CD4-positive, CD25-positive, alpha-beta regulatory T cell (primary cell): ENCODE measurements around the gene TGM5. TPM values are rescaled to one million over a fixed set of nuclear protein-coding genes. Genes with fewer than 3 reads are reported as not detected.

ENCODE experiments used
- ATAC-seq, 2 donors: fragments of 150-1000 bp; cut with Tn5 transposase; one replicate each; pipeline ENCODE4 v1.10.0; 2021; ENCODE audit warnings: low read depth in 2 of 2, moderate number of reproducible peaks in 2 of 2, moderate library complexity in 1 of 2
- DNase-seq, 3 donors: peaks; one replicate each; pipeline versions ENCODE4 v3.0.0 to v3.0.0-alpha.2; 2012 to 2022; ENCODE audit warnings: mixed read lengths in 1 of 3
- H3K27ac ChIP-seq: one replicate; pipeline ENCODE4 v1.7.0; 2013; ENCODE audit warnings: mild to moderate bottlenecking, low read length; ENCODE audit not compliant: insufficient read depth, poor library complexity, severe bottlenecking
- H3K27me3 ChIP-seq: one replicate; pipeline ENCODE4 v1.7.0; 2013; ENCODE audit warnings: low read length; ENCODE audit not compliant: control insufficient read depth, insufficient read depth
- H3K36me3 ChIP-seq: one replicate; pipeline ENCODE4 v1.7.0; 2013; ENCODE audit warnings: mild to moderate bottlenecking, low read length, moderate library complexity; ENCODE audit not compliant: control insufficient read depth, insufficient read depth
- H3K4me1 ChIP-seq: 2 replicates; pipeline ENCODE4 v1.7.0; 2013; ENCODE audit warnings: mild to moderate bottlenecking, low read length; ENCODE audit not compliant: insufficient read depth, control insufficient read depth, poor library complexity, severe bottlenecking
- H3K4me3 ChIP-seq: one replicate; pipeline ENCODE4 v1.7.0; 2013; ENCODE audit warnings: low read depth, mild to moderate bottlenecking, low read length, moderate library complexity
- H3K9me3 ChIP-seq, 2 experiments: 1 replicate in 1 of 2; 2 replicates in 1 of 2; pipeline ENCODE4 v1.7.0; 2013; ENCODE audit warnings: low read length in 2 of 2, mild to moderate bottlenecking in 1 of 2, moderate library complexity in 1 of 2; ENCODE audit not compliant: control insufficient read depth in 2 of 2
- H3K27ac Mint-ChIP-seq, 3 donors: one replicate each; pipeline ENCODE4 v1.8.0; 2020 to 2022; ENCODE audit warnings: mild to moderate bottlenecking in 3 of 3, mixed read lengths in 3 of 3, moderate library complexity in 2 of 3
- H3K27me3 Mint-ChIP-seq: one replicate; pipeline ENCODE4 v1.8.0; 2022; ENCODE audit warnings: mild to moderate bottlenecking, mixed read lengths
- H3K36me3 Mint-ChIP-seq: one replicate; pipeline ENCODE4 v1.8.0; 2020; ENCODE audit warnings: mixed read lengths
- H3K4me1 Mint-ChIP-seq, 4 donors: one replicate each; pipeline ENCODE4 v1.8.0; 2020 to 2022; ENCODE audit warnings: mixed read lengths in 4 of 4, mild to moderate bottlenecking in 1 of 4
- H3K4me3 Mint-ChIP-seq, 4 donors: one replicate each; pipeline ENCODE4 v1.8.0; 2020 to 2022; ENCODE audit warnings: mild to moderate bottlenecking in 4 of 4, mixed read lengths in 4 of 4, moderate library complexity in 3 of 4
- H3K9me3 Mint-ChIP-seq, 7 donors: one replicate each; pipeline ENCODE4 v1.8.0; 2020 to 2022; ENCODE audit warnings: mixed read lengths in 7 of 7, mild to moderate bottlenecking in 3 of 7, moderate library complexity in 2 of 7
- polyA plus RNA-seq, 4 donors: library from polyadenylated mRNA; unstranded; fragments of 300-500 nt; fragmentation: Illumina TruSeq; gene quantifications; one replicate each; pipeline ENCODE4 v1.2.3, GENCODE V29; 2021
- total RNA-seq: library from RNA; stranded (reverse); gene quantifications from one replicate; pipeline ENCODE4 v1.2.3, GENCODE V29; 2022

Gene TGM5, protein sequence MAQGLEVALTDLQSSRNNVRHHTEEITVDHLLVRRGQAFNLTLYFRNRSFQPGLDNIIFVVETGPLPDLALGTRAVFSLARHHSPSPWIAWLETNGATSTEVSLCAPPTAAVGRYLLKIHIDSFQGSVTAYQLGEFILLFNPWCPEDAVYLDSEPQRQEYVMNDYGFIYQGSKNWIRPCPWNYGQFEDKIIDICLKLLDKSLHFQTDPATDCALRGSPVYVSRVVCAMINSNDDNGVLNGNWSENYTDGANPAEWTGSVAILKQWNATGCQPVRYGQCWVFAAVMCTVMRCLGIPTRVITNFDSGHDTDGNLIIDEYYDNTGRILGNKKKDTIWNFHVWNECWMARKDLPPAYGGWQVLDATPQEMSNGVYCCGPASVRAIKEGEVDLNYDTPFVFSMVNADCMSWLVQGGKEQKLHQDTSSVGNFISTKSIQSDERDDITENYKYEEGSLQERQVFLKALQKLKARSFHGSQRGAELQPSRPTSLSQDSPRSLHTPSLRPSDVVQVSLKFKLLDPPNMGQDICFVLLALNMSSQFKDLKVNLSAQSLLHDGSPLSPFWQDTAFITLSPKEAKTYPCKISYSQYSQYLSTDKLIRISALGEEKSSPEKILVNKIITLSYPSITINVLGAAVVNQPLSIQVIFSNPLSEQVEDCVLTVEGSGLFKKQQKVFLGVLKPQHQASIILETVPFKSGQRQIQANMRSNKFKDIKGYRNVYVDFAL
- total RNA-seq: not detected
- not detected for polyA plus RNA-seq

DNA sequence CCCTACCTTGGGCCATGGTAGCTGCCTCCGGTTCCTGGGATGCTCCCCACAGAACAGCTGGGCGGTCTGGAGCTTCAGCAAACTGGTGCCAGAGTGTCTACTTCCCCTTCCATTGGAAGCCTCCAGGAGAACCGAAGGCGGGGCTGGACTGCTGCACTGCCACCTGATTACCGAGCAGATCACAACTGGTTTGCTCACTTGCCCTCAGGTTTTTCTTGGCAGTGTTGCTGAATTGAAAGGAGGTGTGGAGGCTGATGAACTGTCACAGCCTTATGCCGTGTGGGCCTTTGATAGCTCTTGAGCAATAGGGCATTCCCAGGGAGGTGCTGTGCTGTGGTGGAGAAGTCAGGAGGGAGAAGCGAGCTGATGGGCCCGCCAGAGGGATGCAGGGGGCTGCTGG is at the start of gene TGM5:
Gene TGM5, minus strand, starts transcription at position 95 of the 400 bp plus-strand sequence. Its CDS starts 79 bp downstream, at position 16.
- Histone ChIP-seq H3K9me3 (no peaks in the 10 kb centered on the region), H3K4me3 (no peak within 1 kb of the TSS), H3K27ac (no peak within 1 kb of the TSS), H3K36me3 (no peaks in the 10 kb centered on the region), H3K27me3 (peaks cover 8% of the 10 kb centered on the region), H3K4me1 (peaks cover 3% of the 10 kb centered on the region)
- no peak for ATAC-seq
- Mint-ChIP-seq H3K27ac (no peak within 1 kb of the TSS), H3K4me3 (no peak within 1 kb of the TSS), H3K9me3 (peaks cover 0 to 4% (median 1%) of the 10 kb centered on the region in 7 donors), H3K4me1 (peaks cover 0 to 15% (median 0%) of the 10 kb centered on the region in 4 donors), H3K36me3 (no peaks in the 10 kb centered on the region), H3K27me3 (peaks cover 29% of the 10 kb centered on the region)
- no peak for DNase-seq

DNA sequence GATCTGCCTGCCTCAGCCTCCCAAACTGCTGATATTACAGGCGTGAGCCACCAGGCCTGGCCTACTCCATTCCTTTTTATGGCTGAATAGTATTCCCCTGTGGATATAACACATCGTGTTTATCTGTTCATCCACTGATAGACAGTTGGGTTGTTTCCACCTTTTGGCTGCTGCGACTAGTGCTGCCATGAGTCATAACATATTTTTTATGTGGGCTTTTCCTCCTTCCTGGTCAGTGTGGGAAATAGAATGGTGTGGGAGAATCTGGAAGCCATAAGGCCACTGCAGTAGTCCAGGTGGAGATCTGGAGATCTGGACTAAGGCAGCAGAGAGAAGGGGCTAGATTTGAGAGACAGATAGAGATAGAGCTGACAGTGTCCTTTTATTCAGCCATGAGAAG is 47.4 kb upstream of the TGM5 start:
- no peak overlapping the region for H3K4me3 ChIP-seq
- no peaks in the 10 kb centered on the region for H3K4me1 Mint-ChIP-seq
- H3K9me3 ChIP-seq: no peaks in the 10 kb centered on the region
- no peaks in the 10 kb centered on the region for H3K9me3 Mint-ChIP-seq
- no peaks in the 10 kb centered on the region for H3K36me3 Mint-ChIP-seq
- H3K27ac ChIP-seq: no peak overlapping the region
- no peak overlapping the region for H3K27ac Mint-ChIP-seq
- H3K4me3 Mint-ChIP-seq: no peak overlapping the region
- ATAC-seq (no peak), DNase-seq (no peak)
- peaks cover 49% of the 10 kb centered on the region for H3K27me3 Mint-ChIP-seq
- H3K36me3 ChIP-seq: no peaks in the 10 kb centered on the region
- H3K4me1 ChIP-seq: no peaks in the 10 kb centered on the region
- peaks cover 27% of the 10 kb centered on the region for H3K27me3 ChIP-seq

DNA sequence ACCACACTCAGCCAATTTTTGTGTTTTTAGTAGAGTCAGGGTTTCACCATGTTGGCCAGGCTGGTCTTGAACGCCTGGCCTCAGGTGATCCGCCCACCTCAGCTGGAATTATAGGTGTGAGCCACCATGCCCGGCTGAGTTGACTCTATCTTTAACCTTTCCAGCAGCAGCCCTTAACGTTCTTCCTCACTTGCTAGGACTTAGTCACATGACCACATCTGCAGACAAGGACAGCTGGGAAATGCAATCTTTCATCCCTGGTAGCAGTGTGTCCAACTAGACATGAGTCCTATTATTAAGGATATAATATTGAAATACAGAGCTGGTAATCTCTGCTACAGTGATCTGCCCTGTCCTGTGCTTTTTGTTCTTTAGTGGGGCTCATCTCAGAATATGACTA is 45.6 kb upstream of the TGM5 start:
- no peak overlapping the region for H3K27ac Mint-ChIP-seq
- no peaks in the 10 kb centered on the region for H3K36me3 ChIP-seq

DNA sequence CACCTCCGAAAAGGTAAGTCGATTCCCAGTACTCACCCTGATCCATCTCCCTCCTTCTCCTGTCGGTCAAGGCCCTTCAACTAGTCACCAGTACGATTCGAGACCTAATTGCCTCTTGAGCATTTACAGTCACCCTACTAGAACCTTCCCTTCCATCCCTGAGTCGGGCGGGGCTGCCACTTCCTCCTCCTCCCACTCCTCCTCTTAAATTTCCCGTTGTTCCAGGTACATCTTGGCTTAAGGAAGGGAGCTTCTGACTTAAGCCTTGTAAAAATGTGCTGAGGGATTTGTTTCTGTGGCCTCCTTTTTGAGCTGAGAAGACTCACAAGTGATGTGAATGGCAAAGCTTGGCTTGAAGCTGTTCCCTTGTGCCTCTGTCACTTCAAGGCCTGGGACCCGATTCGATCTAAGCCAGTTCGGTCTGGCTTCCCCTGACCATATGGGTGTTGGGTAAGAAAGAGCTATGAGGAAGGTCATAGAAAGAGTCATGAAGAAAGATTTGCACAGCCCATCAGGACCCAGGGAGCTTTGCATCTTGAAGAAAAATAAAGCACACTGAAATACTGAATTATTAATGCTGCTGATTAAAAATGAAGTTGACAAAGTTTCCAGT is 35.6 kb upstream of the TGM5 start, which contains the start of gene TGM7:
Gene TGM7, minus strand, starts transcription at position 51 of the 613 bp plus-strand sequence.
- no peak within 1 kb of the TSS for H3K4me3 ChIP-seq
- H3K4me3 Mint-ChIP-seq: no peak within 1 kb of the TSS
- H3K9me3 Mint-ChIP-seq: peaks cover 0 to 2% (median 0%) of the 10 kb centered on the region in 7 donors
- no peak for ATAC-seq
- H3K36me3 ChIP-seq: no peaks in the 10 kb centered on the region
- no peaks in the 10 kb centered on the region for H3K36me3 Mint-ChIP-seq
- no peak for DNase-seq
- H3K27ac ChIP-seq: no peak within 1 kb of the TSS
- peaks cover 56% of the 10 kb centered on the region for H3K27me3 Mint-ChIP-seq
- H3K9me3 ChIP-seq: no peaks in the 10 kb centered on the region
- H3K27me3 ChIP-seq: peaks cover 27% of the 10 kb centered on the region
- H3K4me1 ChIP-seq: no peaks in the 10 kb centered on the region
- no peak within 1 kb of the TSS for H3K27ac Mint-ChIP-seq
- no peaks in the 10 kb centered on the region for H3K4me1 Mint-ChIP-seq

More for the DNA sequence above, 45.6 kb upstream of the TGM5 start:
- no peaks in the 10 kb centered on the region for H3K4me1 Mint-ChIP-seq
- no peak overlapping the region for H3K4me3 ChIP-seq
- no peaks in the 10 kb centered on the region for H3K4me1 ChIP-seq
- ATAC-seq (no peak), DNase-seq (no peak)
- H3K27me3 ChIP-seq: peaks cover 27% of the 10 kb centered on the region
- H3K27ac ChIP-seq: no peak overlapping the region
- H3K27me3 Mint-ChIP-seq: peaks cover 52% of the 10 kb centered on the region
- H3K36me3 Mint-ChIP-seq: no peaks in the 10 kb centered on the region
- H3K9me3 Mint-ChIP-seq: no peaks in the 10 kb centered on the region
- peak overlapping the region in 1 of 4 donors; percentile 44 for H3K4me3 Mint-ChIP-seq
- no peaks in the 10 kb centered on the region for H3K9me3 ChIP-seq

DNA sequence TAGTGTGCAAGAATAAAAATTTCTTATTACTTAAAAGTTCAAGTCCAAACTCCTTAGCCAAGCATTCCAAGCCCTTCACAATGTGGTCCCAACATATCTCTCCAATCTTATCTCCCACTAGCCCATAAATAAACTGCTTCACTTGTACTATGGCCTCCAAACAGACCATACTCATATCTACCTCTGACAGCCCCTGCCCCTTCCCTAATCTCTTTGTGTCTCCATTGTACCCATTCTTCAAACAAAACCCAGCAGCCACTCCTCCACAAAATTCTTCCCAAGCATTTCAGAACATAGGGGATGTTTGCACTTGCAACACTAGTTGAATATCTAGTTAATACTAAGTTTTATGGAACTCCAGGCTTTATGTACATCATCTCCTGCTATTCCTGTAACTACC is 33.2 kb upstream of the TGM5 start:
- Histone ChIP-seq H3K4me3 (no peak overlapping the region), H3K4me1 (no peaks in the 10 kb centered on the region), H3K27me3 (peaks cover 13% of the 10 kb centered on the region), H3K9me3 (no peaks in the 10 kb centered on the region), H3K36me3 (no peaks in the 10 kb centered on the region), H3K27ac (no peak overlapping the region)
- no peaks in the 10 kb centered on the region for H3K36me3 Mint-ChIP-seq
- no peaks in the 10 kb centered on the region for H3K4me1 Mint-ChIP-seq
- peaks cover 0 to 2% (median 0%) of the 10 kb centered on the region in 7 donors for H3K9me3 Mint-ChIP-seq
- DNase-seq (no peak), ATAC-seq (no peak)
- H3K27ac Mint-ChIP-seq: no peak overlapping the region
- H3K27me3 Mint-ChIP-seq: peaks cover 45% of the 10 kb centered on the region
- H3K4me3 Mint-ChIP-seq: no peak overlapping the region

DNA sequence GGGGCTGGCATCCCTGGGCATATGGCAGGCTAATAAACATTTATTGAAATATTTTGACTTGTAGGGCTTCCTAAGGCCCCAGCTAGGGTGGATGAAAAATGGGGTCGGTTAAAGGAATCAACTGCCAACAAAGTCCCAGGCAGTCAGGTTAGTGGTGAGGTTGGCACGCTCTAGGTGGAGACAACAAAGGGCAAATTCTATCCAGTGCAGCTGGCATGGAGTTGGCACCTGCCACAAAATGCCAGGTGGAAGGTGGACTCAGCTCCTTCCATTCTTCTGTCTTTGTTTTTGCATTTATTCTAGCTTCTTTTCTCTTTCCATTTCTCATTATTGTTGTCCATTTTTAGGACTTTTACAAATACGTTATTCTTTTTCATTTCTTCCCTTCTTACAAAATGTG is 32.7 kb upstream of the TGM5 start:
- H3K4me3 ChIP-seq: no peak overlapping the region
- ATAC-seq (no peak), DNase-seq (no peak)
- Mint-ChIP-seq H3K4me3 (no peak overlapping the region), H3K27ac (peak overlapping the region in 1 of 3 donors; percentile 24), H3K4me1 (no peaks in the 10 kb centered on the region), H3K9me3 (peaks cover 0 to 2% (median 0%) of the 10 kb centered on the region in 7 donors), H3K36me3 (no peaks in the 10 kb centered on the region), H3K27me3 (peaks cover 44% of the 10 kb centered on the region)
- H3K4me1 ChIP-seq: no peaks in the 10 kb centered on the region
- H3K9me3 ChIP-seq: no peaks in the 10 kb centered on the region
- H3K27me3 ChIP-seq: peaks cover 13% of the 10 kb centered on the region
- no peaks in the 10 kb centered on the region for H3K36me3 ChIP-seq
- no peak overlapping the region for H3K27ac ChIP-seq

DNA sequence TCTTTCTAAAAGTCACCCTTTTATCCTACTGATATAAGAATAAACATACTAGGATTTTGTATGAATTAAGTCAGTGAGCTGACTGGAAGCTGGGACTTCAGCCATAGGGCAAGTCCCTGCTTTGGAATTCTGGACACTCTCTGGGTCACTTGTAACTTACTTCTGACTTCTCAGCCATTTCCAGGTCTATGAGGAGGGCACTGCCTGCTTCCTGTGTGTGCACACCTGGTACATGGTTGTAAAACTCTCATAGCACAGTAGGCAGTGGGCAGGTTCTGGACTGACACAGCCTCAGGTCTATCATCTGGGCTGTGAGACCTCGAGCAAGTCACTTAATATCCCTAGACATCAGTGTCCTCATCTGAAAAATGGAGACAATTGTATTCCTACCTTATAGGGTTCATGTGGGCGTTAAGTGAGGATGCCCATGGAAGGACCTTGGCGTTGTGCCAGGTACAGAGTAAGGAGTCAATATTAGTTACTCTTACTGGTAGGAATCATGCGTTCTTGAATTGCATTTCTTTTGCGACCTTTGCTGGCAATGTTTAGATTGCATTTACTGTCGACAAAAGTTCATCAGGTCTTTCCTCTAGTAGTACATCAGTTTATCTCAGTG is 27.5 kb upstream of the TGM5 start:
- no peak for ATAC-seq
- Mint-ChIP-seq H3K4me3 (no peak overlapping the region), H3K27me3 (peaks cover 46% of the 10 kb centered on the region), H3K9me3 (no peaks in the 10 kb centered on the region), H3K4me1 (peaks cover 0 to 8% (median 0%) of the 10 kb centered on the region in 4 donors), H3K36me3 (no peaks in the 10 kb centered on the region), H3K27ac (no peak overlapping the region)
- no peak for DNase-seq
- Histone ChIP-seq H3K27ac (no peak overlapping the region), H3K27me3 (peaks cover 15% of the 10 kb centered on the region), H3K4me3 (no peak overlapping the region), H3K9me3 (no peaks in the 10 kb centered on the region), H3K36me3 (no peaks in the 10 kb centered on the region), H3K4me1 (no peaks in the 10 kb centered on the region)
